ENCODE measurements around the gene PRLR. TPM values are rescaled to one million over a fixed set of nuclear protein-coding genes. Genes with fewer than 3 reads are reported as not detected.

The PRLR gene
- total RNA-seq, 1 donor from 2014 or later: not detected

- intact Hi-C loops (cut with micrococcal nuclease): no loop called here
Measured at GRCh38 chr5:35015063-35015462, 215.2 kb downstream of the PRLR start.

GRCh38 chr5:35012796-35013195 is 217.5 kb downstream of the PRLR start:
- no peaks in the 10 kb centered on the region for H3K36me3 Mint-ChIP-seq (ENCODE audit: low read depth)
- no peak for DNase-seq (ENCODE audit: low spot score)
- H3K27me3 Mint-ChIP-seq (ENCODE audit: insufficient read depth): peaks cover 11% of the 10 kb centered on the region
- intact Hi-C loops (cut with micrococcal nuclease): no loop called here
- no peak overlapping the region for H3K4me3 Mint-ChIP-seq
- H3K27ac Mint-ChIP-seq: no peak overlapping the region
- H3K4me1 Mint-ChIP-seq (ENCODE audit: low read depth): no peaks in the 10 kb centered on the region
- no peaks in the 10 kb centered on the region for H3K9me3 Mint-ChIP-seq

More at GRCh38 chr5:35015063-35015462, 215.2 kb downstream of the PRLR start:
- no peak for DNase-seq (ENCODE audit: low spot score)
- H3K4me1 Mint-ChIP-seq (ENCODE audit: low read depth): no peaks in the 10 kb centered on the region
- H3K27ac Mint-ChIP-seq: no peak overlapping the region
- no peaks in the 10 kb centered on the region for H3K36me3 Mint-ChIP-seq (ENCODE audit: low read depth)
- H3K4me3 Mint-ChIP-seq: no peak overlapping the region
- H3K27me3 Mint-ChIP-seq (ENCODE audit: insufficient read depth): peaks cover 3% of the 10 kb centered on the region
- H3K9me3 Mint-ChIP-seq: no peaks in the 10 kb centered on the region

DNA sequence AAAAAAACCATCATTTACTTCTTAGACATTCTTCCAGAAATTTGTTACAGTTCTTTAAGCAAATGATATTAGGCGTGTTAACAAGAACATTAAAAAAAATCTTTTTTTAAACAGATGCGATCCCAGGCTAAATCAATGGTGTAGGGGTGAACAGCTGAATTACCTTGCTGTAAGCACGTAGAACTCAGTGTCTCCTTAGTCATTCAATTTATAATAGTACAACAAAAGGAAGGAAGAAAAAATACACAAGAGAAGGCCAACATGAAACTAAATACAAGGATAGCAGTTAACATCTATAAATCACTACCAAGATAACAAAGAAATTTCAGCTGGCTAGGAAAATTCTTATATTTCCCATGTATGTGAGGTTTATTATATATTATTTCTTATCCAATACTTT is 217.9 kb downstream of the PRLR start:
- DNase-seq (ENCODE audit: low spot score): no peak
- Mint-ChIP-seq H3K9me3 (no peaks in the 10 kb centered on the region), H3K36me3 (ENCODE audit: low read depth) (no peaks in the 10 kb centered on the region), H3K27me3 (ENCODE audit: insufficient read depth) (peaks cover 11% of the 10 kb centered on the region), H3K4me3 (no peak overlapping the region), H3K27ac (no peak overlapping the region), H3K4me1 (ENCODE audit: low read depth) (no peaks in the 10 kb centered on the region)
- intact Hi-C loops (cut with micrococcal nuclease): no loop called here

DNA sequence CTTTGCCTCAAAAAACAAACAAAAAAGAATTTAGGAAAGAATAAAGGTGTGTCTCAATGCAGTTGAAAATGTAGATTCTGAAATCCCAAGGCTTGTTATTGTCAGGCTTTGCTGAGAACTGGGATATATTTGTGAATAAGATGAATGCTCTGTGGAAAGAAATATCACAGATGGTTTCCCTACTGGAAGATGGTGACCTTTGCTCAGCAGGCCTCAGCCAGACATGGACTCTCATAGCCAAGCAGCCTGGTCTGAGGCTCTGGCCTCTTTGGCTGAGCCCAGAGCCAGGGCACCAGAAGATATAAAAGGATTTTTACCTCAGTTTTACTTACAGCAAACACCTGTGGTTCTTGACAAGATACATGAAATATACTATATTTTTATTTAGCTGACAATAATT is 219.6 kb downstream of the PRLR start:
- peaks cover 11% of the 10 kb centered on the region for H3K27me3 Mint-ChIP-seq (ENCODE audit: insufficient read depth)
- H3K9me3 Mint-ChIP-seq: no peaks in the 10 kb centered on the region
- no peak overlapping the region for H3K4me3 Mint-ChIP-seq
- H3K4me1 Mint-ChIP-seq (ENCODE audit: low read depth): no peaks in the 10 kb centered on the region
- DNase-seq (ENCODE audit: low spot score): no peak
- H3K36me3 Mint-ChIP-seq (ENCODE audit: low read depth): no peaks in the 10 kb centered on the region
- H3K27ac Mint-ChIP-seq: no peak overlapping the region
- intact Hi-C loops (cut with micrococcal nuclease): no loop called here

DNA sequence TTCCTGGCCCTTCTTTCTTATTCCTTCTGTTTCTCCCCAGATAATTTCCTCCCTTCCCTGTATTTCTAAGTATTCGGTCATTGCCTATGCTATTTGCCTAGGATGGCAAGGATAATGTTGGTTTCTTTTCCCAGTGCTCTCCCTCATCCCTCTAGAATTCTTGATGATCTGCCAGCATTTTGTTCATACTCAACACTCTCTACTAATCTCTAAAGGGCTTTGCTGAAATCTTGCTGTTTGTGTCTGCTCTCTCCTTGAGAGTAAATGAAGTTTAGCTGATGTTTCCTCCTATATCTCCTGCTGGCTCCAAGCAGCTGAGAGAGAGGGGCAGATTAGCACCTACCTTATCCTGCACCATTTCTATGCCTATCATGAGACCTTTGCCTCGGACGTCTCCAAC is 220.6 kb downstream of the PRLR start:
- Mint-ChIP-seq H3K36me3 (ENCODE audit: low read depth) (no peaks in the 10 kb centered on the region), H3K27me3 (ENCODE audit: insufficient read depth) (peaks cover 9% of the 10 kb centered on the region), H3K27ac (no peak overlapping the region), H3K4me1 (ENCODE audit: low read depth) (no peaks in the 10 kb centered on the region), H3K9me3 (no peaks in the 10 kb centered on the region), H3K4me3 (no peak overlapping the region)
- no peak for DNase-seq (ENCODE audit: low spot score)
- intact Hi-C loops (cut with micrococcal nuclease): no loop called here

DNA sequence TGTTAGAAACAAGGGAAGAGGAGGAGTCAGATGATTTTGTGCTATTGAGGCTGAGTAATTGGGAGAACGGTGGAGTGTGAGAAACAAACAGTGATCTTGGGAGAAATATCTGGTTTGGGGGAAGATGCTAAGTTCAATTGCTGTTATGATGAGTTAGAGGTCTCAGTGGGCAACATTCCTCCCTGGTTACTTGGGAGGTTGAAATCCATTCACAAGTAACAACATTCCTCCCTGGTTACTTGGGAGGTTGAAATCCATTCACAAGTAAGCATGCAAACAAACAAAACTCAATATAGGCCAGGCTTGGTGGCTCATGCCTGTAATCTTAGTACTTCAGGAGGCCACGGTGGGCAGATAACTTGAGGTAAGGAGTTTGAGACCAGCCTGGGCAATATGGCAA is 221.3 kb downstream of the PRLR start:
- Mint-ChIP-seq H3K4me3 (no peak overlapping the region), H3K27me3 (ENCODE audit: insufficient read depth) (peaks cover 9% of the 10 kb centered on the region), H3K36me3 (ENCODE audit: low read depth) (no peaks in the 10 kb centered on the region), H3K4me1 (ENCODE audit: low read depth) (no peaks in the 10 kb centered on the region), H3K27ac (no peak overlapping the region), H3K9me3 (no peaks in the 10 kb centered on the region)
- intact Hi-C loops (cut with micrococcal nuclease): no loop called here
- no peak for DNase-seq (ENCODE audit: low spot score)

- H3K27me3 Mint-ChIP-seq (ENCODE audit: insufficient read depth): peaks cover 13% of the 10 kb centered on the region
- intact Hi-C loops (cut with micrococcal nuclease): loop anchor here (5.0 kb wide), 1 partner anchor 87 kb away; the partner anchor contains the start of genes BRIX1 and RAD1
Measured at GRCh38 chr5:35004771-35005170, 225.5 kb downstream of the PRLR start.

GRCh38 chr5:35004200-35004599 is 226.1 kb downstream of the PRLR start:
- Mint-ChIP-seq H3K4me3 (no peak overlapping the region), H3K4me1 (ENCODE audit: low read depth) (no peaks in the 10 kb centered on the region), H3K36me3 (ENCODE audit: low read depth) (no peaks in the 10 kb centered on the region), H3K27me3 (ENCODE audit: insufficient read depth) (peaks cover 10% of the 10 kb centered on the region), H3K9me3 (no peaks in the 10 kb centered on the region), H3K27ac (no peak overlapping the region)
- intact Hi-C loops (cut with micrococcal nuclease): loop anchor here (5.0 kb wide), 1 partner anchor 87 kb away; the partner anchor contains the start of genes BRIX1 and RAD1
- no peak for DNase-seq (ENCODE audit: low spot score)

More at GRCh38 chr5:35004771-35005170, 225.5 kb downstream of the PRLR start:
- Mint-ChIP-seq H3K36me3 (ENCODE audit: low read depth) (no peaks in the 10 kb centered on the region), H3K4me1 (ENCODE audit: low read depth) (no peaks in the 10 kb centered on the region), H3K27ac (no peak overlapping the region), H3K9me3 (no peaks in the 10 kb centered on the region), H3K4me3 (no peak overlapping the region)
- DNase-seq (ENCODE audit: low spot score): no peak

- no peak overlapping the region for H3K27ac Mint-ChIP-seq
- intact Hi-C loops (cut with micrococcal nuclease): loop anchor here (1.0 to 5.0 kb wide), 5 partner anchors 45 to 517 kb away; partner anchors contain the start of genes BRIX1, RAD1 and TTC23L
- H3K4me3 Mint-ChIP-seq: no peak overlapping the region
- H3K9me3 Mint-ChIP-seq: no peaks in the 10 kb centered on the region
- DNase-seq (ENCODE audit: low spot score): peak; percentile 40
- peaks cover 9% of the 10 kb centered on the region for H3K27me3 Mint-ChIP-seq (ENCODE audit: insufficient read depth)
- no peaks in the 10 kb centered on the region for H3K4me1 Mint-ChIP-seq (ENCODE audit: low read depth)
- H3K36me3 Mint-ChIP-seq (ENCODE audit: low read depth): no peaks in the 10 kb centered on the region
Measured at GRCh38 chr5:35003018-35003957, 227.0 kb downstream of the PRLR start.

DNA sequence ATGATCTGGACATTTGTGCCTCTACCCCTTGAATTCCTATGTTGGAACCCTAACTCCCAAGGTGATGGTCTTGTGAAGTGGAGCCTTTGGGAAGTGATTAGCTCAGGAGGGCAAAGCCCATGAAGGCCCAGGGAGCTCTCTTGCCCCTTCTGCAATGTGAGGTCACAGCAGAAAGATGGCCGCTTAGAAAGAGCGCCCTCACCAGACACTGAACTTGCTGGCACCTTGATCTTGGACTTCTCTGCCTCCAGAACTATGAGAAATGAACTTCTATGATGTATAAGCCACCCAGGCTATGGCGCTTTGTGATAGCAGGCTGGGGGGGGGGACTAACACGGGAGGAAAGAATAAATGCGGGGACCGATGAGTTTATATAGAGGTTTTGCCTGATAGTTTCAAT is 227.8 kb downstream of the PRLR start:
- no peaks in the 10 kb centered on the region for H3K36me3 Mint-ChIP-seq (ENCODE audit: low read depth)
- no peaks in the 10 kb centered on the region for H3K4me1 Mint-ChIP-seq (ENCODE audit: low read depth)
- H3K27ac Mint-ChIP-seq: no peak overlapping the region
- H3K4me3 Mint-ChIP-seq: no peak overlapping the region
- no peak for DNase-seq (ENCODE audit: low spot score)
- no peaks in the 10 kb centered on the region for H3K9me3 Mint-ChIP-seq
- intact Hi-C loops (cut with micrococcal nuclease): loop anchor here (2.0 to 5.0 kb wide), 2 partner anchors 85 to 164 kb away; partner anchors contain the start of genes BRIX1, RAD1 and TTC23L
- peaks cover 9% of the 10 kb centered on the region for H3K27me3 Mint-ChIP-seq (ENCODE audit: insufficient read depth)

DNA sequence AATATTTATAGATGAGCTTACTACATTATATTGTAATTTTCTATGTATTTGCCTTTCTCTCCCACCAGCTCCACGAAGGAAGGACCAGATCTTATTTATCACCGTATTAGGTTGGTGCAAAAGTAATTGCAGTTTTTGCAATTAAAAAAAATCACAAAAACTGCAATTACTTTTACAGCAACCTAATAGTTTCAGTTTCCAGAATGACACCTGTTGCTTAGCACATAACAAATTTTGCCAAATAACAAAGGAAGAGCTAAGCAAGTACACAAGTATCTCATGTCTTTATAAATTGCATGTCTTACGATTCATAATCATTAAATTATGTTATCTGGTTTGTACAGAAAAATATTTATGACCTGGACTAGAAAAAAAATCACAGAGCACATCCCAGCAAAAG is 228.4 kb downstream of the PRLR start:
- Mint-ChIP-seq H3K27me3 (ENCODE audit: insufficient read depth) (peaks cover 11% of the 10 kb centered on the region), H3K4me1 (ENCODE audit: low read depth) (no peaks in the 10 kb centered on the region), H3K4me3 (no peak overlapping the region), H3K27ac (no peak overlapping the region), H3K9me3 (no peaks in the 10 kb centered on the region), H3K36me3 (ENCODE audit: low read depth) (no peaks in the 10 kb centered on the region)
- intact Hi-C loops (cut with micrococcal nuclease): loop anchor here (2.0 to 5.0 kb wide), 2 partner anchors 85 to 163 kb away; partner anchors contain the start of genes BRIX1, RAD1 and TTC23L
- DNase-seq (ENCODE audit: low spot score): no peak
